Lung (tissue), 12 donors: ENCODE results near the gene TAPBP. TPM values are rescaled to one million over a fixed set of nuclear protein-coding genes. Genes with fewer than 3 reads are reported as not detected.
A peak's percentile ranks its signal among the peaks of the same experiment; 100 is the strongest.

ENCODE experiments used
- ATAC-seq: fragments of 200-7000 bp; cut with Tn5 transposase; one replicate; pipeline ENCODE4 v1.9.1; 2020; ENCODE audit warnings: moderate number of reproducible peaks; ENCODE audit not compliant: insufficient read depth, low FRiP score
- DNase-seq, 3 donors: peaks; one replicate each; pipeline ENCODE4 v3.0.0-alpha.2; 2013 to 2017
- H3K27ac ChIP-seq, 2 donors: one replicate each; pipeline ENCODE4 v1.5.1; 2013; ENCODE audit warnings: mild to moderate bottlenecking in 2 of 2, moderate library complexity in 2 of 2, control low read depth in 1 of 2, inconsistent platforms in 1 of 2, low read depth in 1 of 2, low read length in 1 of 2
- H3K27me3 ChIP-seq, 3 donors: one replicate each; pipeline ENCODE4 v1.5.1; 2013; ENCODE audit warnings: low read length in 2 of 3; ENCODE audit not compliant: control insufficient read depth in 3 of 3, insufficient read depth in 3 of 3
- H3K36me3 ChIP-seq, 4 donors: one replicate each; pipeline ENCODE4 v1.5.1; 2013; ENCODE audit warnings: low read length in 4 of 4, mild to moderate bottlenecking in 1 of 4, moderate library complexity in 1 of 4; ENCODE audit not compliant: control insufficient read depth in 4 of 4, insufficient read depth in 4 of 4
- H3K4me1 ChIP-seq, 5 donors: one replicate each; pipeline ENCODE4 v1.5.1; 2013; ENCODE audit warnings: low read length in 5 of 5, mild to moderate bottlenecking in 2 of 5, moderate library complexity in 1 of 5; ENCODE audit not compliant: control insufficient read depth in 5 of 5, insufficient read depth in 5 of 5
- H3K4me3 ChIP-seq: one replicate; pipeline ENCODE4 v1.5.1; 2013; ENCODE audit warnings: mild to moderate bottlenecking, control low read depth, moderate library complexity
- H3K9ac ChIP-seq, 2 donors: one replicate each; pipeline ENCODE4 v1.5.1; 2013; ENCODE audit warnings: low read length in 2 of 2, control low read depth in 1 of 2; ENCODE audit not compliant: insufficient read depth in 1 of 2
- H3K9me3 ChIP-seq, 4 donors: one replicate each; pipeline ENCODE4 v1.5.1; 2013; ENCODE audit warnings: low read length in 3 of 4, mild to moderate bottlenecking in 1 of 4, moderate library complexity in 1 of 4; ENCODE audit not compliant: control insufficient read depth in 4 of 4, insufficient read depth in 3 of 4
- WGBS, 2 donors: extraction: QIAGEN DNeasy Blood & Tissue Kit; methylation state at CpG; one replicate each; pipeline ENCODE4 v1.1.7; 2013; 5-methylcytosine and 5-hydroxymethylcytosine counted together
- polyA plus RNA-seq, 2 donors: library from polyadenylated mRNA; stranded (reverse); fragments of 200-250 nt; gene quantifications; one replicate each; pipeline ENCODE4 v1.2.1, GENCODE V29; 2013
- total RNA-seq, 2 donors: library from RNA; depleted of rRNA in 1 of 2; stranded (reverse); fragments of >200 nt in 1 of 2; gene quantifications; one replicate each; pipeline ENCODE4 v1.2.1, GENCODE V29; 2014 to 2021
- TF ChIP-seq, protein P1 (sequence below): IDR thresholded peaks from 2 replicates; pipeline ENCODE4 v1.5.1; 2012; ENCODE audit warnings: mild to moderate bottlenecking; ENCODE audit errors: control extremely low read depth, extremely low read depth
- donor health status: control.
- donor health status: control.
- donor health status: Bipolar disorder and iron deficiency.
- donor health status: healthy.
- donor health status: DM: yes; HTN: yes; CAD: no.

Gene TAPBP
- total and polyA plus RNA-seq, 4 donors = 78.7 to 241 (median 117) TPM

- Histone ChIP-seq H3K36me3 (peaks cover 0 to 19% (median 4%) of the 10 kb centered on the region in 4 donors), H3K4me3 (peak overlapping the region; percentile 81), H3K9me3 (no peaks in the 10 kb centered on the region), H3K4me1 (peaks cover 8 to 25% (median 14%) of the 10 kb centered on the region in 5 donors), H3K27ac (peak overlapping the region; percentile 96 to 97), H3K9ac (peak overlapping the region; percentile 57 to 96), H3K27me3 (no peaks in the 10 kb centered on the region)
- WGBS, 2 donors = 0% methylated on average over 33 of the region's 33 CpGs
- DNase-seq = peak; percentile 58 to 68 (median 65)
- peak; percentile 9 for ATAC-seq
- TF ChIP-seq, protein P1, sequence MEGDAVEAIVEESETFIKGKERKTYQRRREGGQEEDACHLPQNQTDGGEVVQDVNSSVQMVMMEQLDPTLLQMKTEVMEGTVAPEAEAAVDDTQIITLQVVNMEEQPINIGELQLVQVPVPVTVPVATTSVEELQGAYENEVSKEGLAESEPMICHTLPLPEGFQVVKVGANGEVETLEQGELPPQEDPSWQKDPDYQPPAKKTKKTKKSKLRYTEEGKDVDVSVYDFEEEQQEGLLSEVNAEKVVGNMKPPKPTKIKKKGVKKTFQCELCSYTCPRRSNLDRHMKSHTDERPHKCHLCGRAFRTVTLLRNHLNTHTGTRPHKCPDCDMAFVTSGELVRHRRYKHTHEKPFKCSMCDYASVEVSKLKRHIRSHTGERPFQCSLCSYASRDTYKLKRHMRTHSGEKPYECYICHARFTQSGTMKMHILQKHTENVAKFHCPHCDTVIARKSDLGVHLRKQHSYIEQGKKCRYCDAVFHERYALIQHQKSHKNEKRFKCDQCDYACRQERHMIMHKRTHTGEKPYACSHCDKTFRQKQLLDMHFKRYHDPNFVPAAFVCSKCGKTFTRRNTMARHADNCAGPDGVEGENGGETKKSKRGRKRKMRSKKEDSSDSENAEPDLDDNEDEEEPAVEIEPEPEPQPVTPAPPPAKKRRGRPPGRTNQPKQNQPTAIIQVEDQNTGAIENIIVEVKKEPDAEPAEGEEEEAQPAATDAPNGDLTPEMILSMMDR = no peak
These were observed 671 bp downstream of the TAPBP start for GRCh38 chr6:33313105-33313708.

GRCh38 chr6:33312361-33313104 lies 1.3 kb downstream of the TAPBP start:
- peaks cover 8 to 24% (median 14%) of the 10 kb centered on the region in 5 donors for H3K4me1 ChIP-seq
- H3K9ac ChIP-seq = peak overlapping the region; percentile 57 to 66
- ATAC-seq = peak; percentile 48
- peak; percentile 55 to 75 (median 59) for DNase-seq
- no peaks in the 10 kb centered on the region for H3K27me3 ChIP-seq
- H3K9me3 ChIP-seq = no peaks in the 10 kb centered on the region
- WGBS, 2 donors = 8 to 14% methylated on average over 29 of the region's 29 CpGs
- peak overlapping the region; percentile 96 to 97 for H3K27ac ChIP-seq
- peaks cover 0 to 19% (median 4%) of the 10 kb centered on the region in 4 donors for H3K36me3 ChIP-seq
- TF ChIP-seq, protein P1 = no peak
- H3K4me3 ChIP-seq = peak overlapping the region; percentile 81

DNA sequence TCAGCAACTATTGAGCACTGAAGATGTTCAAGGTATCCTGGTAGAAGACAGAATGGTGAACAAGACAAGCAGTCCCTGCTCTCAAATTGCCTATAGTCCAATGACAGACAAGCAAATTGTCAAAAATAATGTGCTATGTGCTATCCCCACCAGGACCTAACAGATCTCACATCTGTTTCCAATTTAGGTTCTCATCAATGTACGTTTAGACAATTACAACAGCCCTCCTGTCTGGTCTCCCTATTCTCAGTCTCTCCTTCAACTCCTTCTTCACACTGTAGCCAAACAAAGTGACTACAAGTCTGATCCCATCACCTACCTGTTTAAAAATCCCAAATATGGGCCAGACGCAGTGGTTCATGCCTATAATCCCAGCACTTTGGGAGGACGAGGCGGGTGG lies 7.5 kb downstream of the TAPBP start:
- 90 to 92% methylated on average over 4 of the region's 4 CpGs for WGBS, 2 donors
- Histone ChIP-seq H3K4me3 (no peak overlapping the region), H3K36me3 (peaks cover 0 to 35% (median 15%) of the 10 kb centered on the region in 4 donors), H3K4me1 (peaks cover 0 to 8% (median 0%) of the 10 kb centered on the region in 5 donors), H3K9ac (no peak overlapping the region), H3K9me3 (no peaks in the 10 kb centered on the region), H3K27me3 (no peaks in the 10 kb centered on the region), H3K27ac (no peak overlapping the region)
- TF ChIP-seq, protein P1 = no peak
- ATAC-seq (no peak), DNase-seq (no peak)
